ENCODE data around the gene TEAD4.

TEAD4 gene

GRCh38 chr12:3085341-3086139, 126.3 kb downstream of the TEAD4 start:
- no peak overlapping the region for H3K4me3 Mint-ChIP-seq
- H3K4me1 Mint-ChIP-seq = no peaks in the 10 kb centered on the region
- H3K27me3 Mint-ChIP-seq = no peaks in the 10 kb centered on the region
- H3K36me3 Mint-ChIP-seq = no peaks in the 10 kb centered on the region
- no peak overlapping the region for H3K27ac Mint-ChIP-seq
- no peaks in the 10 kb centered on the region for H3K9me3 Mint-ChIP-seq

DNA sequence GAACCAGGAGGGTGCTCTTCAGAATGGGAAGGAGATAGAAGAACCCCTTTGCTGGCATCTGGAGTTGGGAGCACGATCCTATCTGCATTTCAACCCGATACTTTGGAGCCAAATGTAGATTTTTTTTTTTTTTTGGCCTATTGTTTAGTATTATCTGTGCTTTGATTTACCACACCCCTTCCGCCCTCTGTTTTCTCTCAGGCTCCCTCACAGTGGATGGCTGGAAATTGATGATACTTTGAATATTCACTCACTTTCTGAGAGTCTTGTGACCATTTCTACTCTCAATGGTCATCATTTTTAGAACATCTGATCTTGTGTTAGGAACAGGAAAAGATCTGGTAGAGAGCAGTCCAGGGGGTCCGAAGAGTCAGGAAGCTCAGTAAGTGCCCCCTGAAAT, 127.0 kb downstream of the TEAD4 start:
- Mint-ChIP-seq H3K27ac (no peak overlapping the region), H3K4me1 (no peaks in the 10 kb centered on the region), H3K27me3 (no peaks in the 10 kb centered on the region), H3K4me3 (no peak overlapping the region), H3K36me3 (no peaks in the 10 kb centered on the region), H3K9me3 (no peaks in the 10 kb centered on the region)

DNA sequence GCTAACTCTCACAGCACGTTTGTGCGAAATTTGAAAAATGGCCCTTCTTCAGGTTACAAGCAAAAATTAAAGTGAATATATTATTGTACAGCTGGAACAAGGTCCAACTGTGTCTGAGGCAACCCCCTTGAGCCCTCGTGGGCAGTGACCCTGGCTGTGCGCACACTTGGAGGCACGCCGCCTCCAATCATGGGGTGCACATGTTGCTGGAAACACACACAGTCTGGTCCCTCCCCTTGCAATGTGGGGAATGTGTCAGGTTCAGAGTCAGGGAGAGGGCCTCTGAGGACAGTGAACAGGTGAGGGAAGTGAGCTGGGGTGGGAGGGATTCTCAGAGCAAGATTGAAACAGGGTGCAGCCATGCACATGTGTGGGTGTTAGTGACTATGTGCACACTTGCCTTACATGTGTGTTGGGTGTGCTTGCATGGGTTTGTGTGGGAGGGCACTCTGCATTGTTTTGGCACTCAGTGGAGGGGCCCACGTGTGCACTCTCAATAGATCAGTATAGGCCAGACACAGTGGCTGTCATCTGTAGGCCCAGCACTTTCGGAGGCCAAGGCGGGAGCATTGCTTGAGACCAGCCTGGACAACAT, 127.6 kb downstream of the TEAD4 start:
- Mint-ChIP-seq H3K36me3 (no peaks in the 10 kb centered on the region), H3K9me3 (no peaks in the 10 kb centered on the region), H3K27me3 (no peaks in the 10 kb centered on the region), H3K4me1 (no peaks in the 10 kb centered on the region), H3K4me3 (no peak overlapping the region), H3K27ac (no peak overlapping the region)

GRCh38 chr12:3087758-3088650, 128.8 kb downstream of the TEAD4 start:
- Mint-ChIP-seq H3K27me3 (no peaks in the 10 kb centered on the region), H3K27ac (no peak overlapping the region), H3K36me3 (no peaks in the 10 kb centered on the region), H3K4me3 (no peak overlapping the region), H3K4me1 (no peaks in the 10 kb centered on the region), H3K9me3 (no peaks in the 10 kb centered on the region)

- Mint-ChIP-seq H3K4me3 (no peak overlapping the region), H3K4me1 (no peaks in the 10 kb centered on the region), H3K27me3 (no peaks in the 10 kb centered on the region), H3K9me3 (no peaks in the 10 kb centered on the region), H3K27ac (no peak overlapping the region), H3K36me3 (no peaks in the 10 kb centered on the region)
Observed at GRCh38 chr12:3089588-3089987, 130.4 kb downstream of the TEAD4 start.
